ENCODE data around the gene ABHD17C.

ABHD17C gene

GRCh38 chr15:80735344-80735743, 40.2 kb downstream of the ABHD17C start:
- DNase-seq (ENCODE audit: insufficient read length), result no peak
- FAIRE-seq, result no peak
- no peak for TF ChIP-seq POLR2AphosphoS5 (IDR thresholded peaks at IDR 0.05; ENCODE audit: low read depth, low read length)

DNA sequence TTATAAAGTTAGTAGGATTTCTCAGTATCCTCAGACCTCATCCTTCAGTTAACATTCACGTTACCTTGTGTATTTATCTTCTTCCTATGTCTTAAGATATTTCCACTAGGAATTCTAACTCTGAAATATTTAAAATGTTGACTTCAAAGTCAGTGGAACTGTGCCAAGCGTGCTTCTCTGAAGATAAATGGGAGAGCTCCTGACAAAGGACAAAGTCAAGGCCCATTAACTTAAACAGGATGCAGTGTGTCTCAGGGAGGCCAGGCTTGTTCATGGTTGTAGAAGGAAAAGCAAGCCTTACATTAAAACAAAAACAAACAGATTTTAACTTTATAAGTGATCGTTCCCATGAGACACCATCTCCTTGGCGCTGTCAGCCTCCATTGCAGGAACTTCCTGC, 41.5 kb downstream of the ABHD17C start:
- FAIRE-seq, result no peak
- DNase-seq (ENCODE audit: insufficient read length), result no peak
- no peak for TF ChIP-seq TAF1 (IDR thresholded peaks at IDR 0.05; ENCODE audit: borderline replicate concordance, low read depth, low read length)

- FAIRE-seq (no peak), DNase-seq (ENCODE audit: insufficient read length) (no peak)
- TF ChIP-seq TAF1 (IDR thresholded peaks at IDR 0.05; ENCODE audit: borderline replicate concordance, low read depth, low read length) (no peak), POLR2A (IDR thresholded peaks at IDR 0.05; ENCODE audit: low read depth, low read length) (no peak), POLR2AphosphoS5 (IDR thresholded peaks at IDR 0.05; ENCODE audit: low read depth, low read length) (no peak)
These were observed 44.8 kb downstream of the ABHD17C start for GRCh38 chr15:80739919-80740318.

- DNase-seq (ENCODE audit: insufficient read length) (no peak), FAIRE-seq (no peak)
- TF ChIP-seq POLR2AphosphoS5 (IDR thresholded peaks at IDR 0.05; ENCODE audit: low read depth, low read length) (no peak), TAF1 (IDR thresholded peaks at IDR 0.05; ENCODE audit: borderline replicate concordance, low read depth, low read length) (no peak), POLR2A (IDR thresholded peaks at IDR 0.05; ENCODE audit: low read depth, low read length) (no peak)
These were observed 47.0 kb downstream of the ABHD17C start for GRCh38 chr15:80742081-80742480.

- no peak for TF ChIP-seq POLR2A (IDR thresholded peaks at IDR 0.05; ENCODE audit: low read depth, low read length)
- TF ChIP-seq POLR2AphosphoS5 (IDR thresholded peaks at IDR 0.05; ENCODE audit: low read depth, low read length), result no peak
- no peak for TF ChIP-seq TAF1 (IDR thresholded peaks at IDR 0.05; ENCODE audit: borderline replicate concordance, low read depth, low read length)
- DNase-seq (ENCODE audit: insufficient read length), result no peak
- FAIRE-seq, result no peak
These were observed 48.2 kb downstream of the ABHD17C start for GRCh38 chr15:80743189-80743833.

GRCh38 chr15:80744415-80744814, 49.3 kb downstream of the ABHD17C start:
- no peak for DNase-seq (ENCODE audit: insufficient read length)
- TF ChIP-seq POLR2AphosphoS5 (IDR thresholded peaks at IDR 0.05; ENCODE audit: low read depth, low read length) (no peak), POLR2A (IDR thresholded peaks at IDR 0.05; ENCODE audit: low read depth, low read length) (no peak), TAF1 (IDR thresholded peaks at IDR 0.05; ENCODE audit: borderline replicate concordance, low read depth, low read length) (no peak)
- no peak for FAIRE-seq

GRCh38 chr15:80744826-80745225, 49.7 kb downstream of the ABHD17C start:
- FAIRE-seq (no peak), DNase-seq (ENCODE audit: insufficient read length) (no peak)
- no peak for TF ChIP-seq POLR2A (IDR thresholded peaks at IDR 0.05; ENCODE audit: low read depth, low read length)
- TF ChIP-seq TAF1 (IDR thresholded peaks at IDR 0.05; ENCODE audit: borderline replicate concordance, low read depth, low read length), result no peak
- TF ChIP-seq POLR2AphosphoS5 (IDR thresholded peaks at IDR 0.05; ENCODE audit: low read depth, low read length), result no peak

GRCh38 chr15:80745888-80746287, 50.8 kb downstream of the ABHD17C start:
- FAIRE-seq, result no peak

DNA sequence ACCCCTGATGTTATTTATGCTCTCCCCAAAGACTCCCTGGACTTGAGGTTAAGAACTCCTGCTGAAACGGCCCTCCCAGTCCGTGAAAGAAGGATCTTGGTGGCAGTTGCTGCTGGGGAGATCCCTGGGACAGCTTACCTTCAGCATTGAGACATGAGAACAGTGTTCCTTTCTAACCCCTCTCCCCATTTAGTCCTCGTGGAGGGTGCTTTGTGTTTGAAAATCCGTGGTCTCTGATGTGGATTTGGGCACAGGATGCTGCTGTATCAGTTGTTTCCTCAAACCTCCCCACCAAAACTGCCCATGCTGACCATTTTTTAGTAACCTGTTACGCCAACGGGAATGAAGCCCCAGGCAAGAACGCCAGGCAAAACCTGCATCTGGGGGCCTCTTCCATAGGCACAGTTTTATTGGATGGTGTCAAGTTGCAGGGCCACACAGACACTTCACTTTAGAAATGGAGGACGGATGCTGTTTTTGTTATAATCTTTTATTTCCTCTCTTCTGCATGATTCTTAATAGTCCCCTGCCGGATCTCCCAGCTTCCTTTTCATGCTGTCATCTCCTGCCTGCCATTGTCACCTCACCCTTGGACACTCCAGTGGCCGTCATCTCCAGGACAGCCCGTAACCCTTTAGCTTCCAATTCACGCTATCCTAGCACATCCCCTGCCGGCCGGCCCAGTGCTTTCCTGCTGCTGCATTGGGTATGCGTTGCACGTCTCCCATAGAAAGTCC, 52.4 kb downstream of the ABHD17C start:
- TF ChIP-seq POLR2A (IDR thresholded peaks at IDR 0.05; ENCODE audit: low read depth, low read length), result no peak
- TF ChIP-seq POLR2AphosphoS5 (IDR thresholded peaks at IDR 0.05; ENCODE audit: low read depth, low read length), result no peak
- TF ChIP-seq TAF1 (IDR thresholded peaks at IDR 0.05; ENCODE audit: borderline replicate concordance, low read depth, low read length), result no peak
- DNase-seq (ENCODE audit: insufficient read length) (no peak), FAIRE-seq (no peak)

More at GRCh38 chr15:80745888-80746287, 50.8 kb downstream of the ABHD17C start:
- DNase-seq (ENCODE audit: insufficient read length), result no peak
- TF ChIP-seq POLR2AphosphoS5 (IDR thresholded peaks at IDR 0.05; ENCODE audit: low read depth, low read length), result no peak
- no peak for TF ChIP-seq TAF1 (IDR thresholded peaks at IDR 0.05; ENCODE audit: borderline replicate concordance, low read depth, low read length)
- no peak for TF ChIP-seq POLR2A (IDR thresholded peaks at IDR 0.05; ENCODE audit: low read depth, low read length)

DNA sequence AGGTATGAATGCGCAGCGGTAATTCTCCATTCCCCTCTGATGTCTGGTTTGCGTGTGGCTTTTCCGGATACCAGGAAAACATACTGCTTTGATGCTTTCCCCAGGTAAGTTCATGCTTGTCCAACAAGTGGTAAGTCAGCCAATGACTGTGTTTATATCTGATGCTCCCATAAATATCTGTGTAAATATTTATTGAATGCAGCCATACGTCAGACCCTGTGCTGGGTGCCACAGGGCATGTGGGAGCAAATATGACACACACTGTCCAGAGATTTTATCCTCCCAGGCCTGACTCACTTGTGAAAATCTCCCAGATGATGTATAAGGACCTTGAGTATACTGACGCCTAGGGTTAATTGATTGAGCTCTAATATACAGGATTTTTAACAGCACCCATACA, 54.5 kb downstream of the ABHD17C start:
- DNase-seq (ENCODE audit: insufficient read length), result no peak
- no peak for TF ChIP-seq TAF1 (IDR thresholded peaks at IDR 0.05; ENCODE audit: borderline replicate concordance, low read depth, low read length)
- no peak for TF ChIP-seq POLR2A (IDR thresholded peaks at IDR 0.05; ENCODE audit: low read depth, low read length)
- no peak for TF ChIP-seq POLR2AphosphoS5 (IDR thresholded peaks at IDR 0.05; ENCODE audit: low read depth, low read length)
- no peak for FAIRE-seq

- FAIRE-seq (no peak), DNase-seq (ENCODE audit: insufficient read length) (no peak)
- no peak for TF ChIP-seq TAF1 (IDR thresholded peaks at IDR 0.05; ENCODE audit: borderline replicate concordance, low read depth, low read length)
These were observed 55.5 kb downstream of the ABHD17C start for GRCh38 chr15:80750575-80750974.

DNA sequence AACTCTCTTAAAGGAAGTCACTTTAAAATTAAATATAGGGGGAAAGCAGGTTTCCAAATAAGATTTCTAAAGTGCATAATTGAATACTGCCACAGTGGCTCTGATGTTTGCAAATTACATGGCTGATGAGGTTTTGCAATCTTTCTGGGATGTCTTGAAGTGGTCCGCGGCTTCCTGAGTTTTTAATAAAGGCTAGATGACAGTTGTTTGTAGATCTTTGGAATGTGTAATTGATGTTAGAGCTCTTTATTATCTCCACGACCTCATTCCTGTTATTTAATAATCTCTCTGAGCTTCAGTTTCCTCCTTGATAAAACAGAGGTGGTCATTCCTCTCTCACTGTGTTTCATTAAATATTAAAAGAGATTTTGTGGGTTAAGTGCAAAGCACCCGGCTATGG, 57.1 kb downstream of the ABHD17C start:
- DNase-seq (ENCODE audit: insufficient read length) (no peak), FAIRE-seq (no peak)
- TF ChIP-seq POLR2AphosphoS5 (IDR thresholded peaks at IDR 0.05; ENCODE audit: low read depth, low read length), result no peak
- TF ChIP-seq TAF1 (IDR thresholded peaks at IDR 0.05; ENCODE audit: borderline replicate concordance, low read depth, low read length), result no peak
- TF ChIP-seq POLR2A (IDR thresholded peaks at IDR 0.05; ENCODE audit: low read depth, low read length), result no peak
